CD4-positive, alpha-beta T cell treated with Interleukin-17A for 1 hour (primary cell): ENCODE data around the gene UBE4B.
"Not testable (repeated sequence)": the region's sequence is repeated elsewhere in the genome, so short reads cannot be mapped to it uniquely, and the experiment has no call there.

ENCODE experiments used
- DNase-seq: peaks from one replicate; pipeline ENCODE4 v3.0.0-alpha.2; 2020

Gene UBE4B

GRCh38 chr1:10179406-10180091, 146.8 kb downstream of the UBE4B start:
- DNase-seq, result no peak

GRCh38 chr1:10181154-10181553, 148.4 kb downstream of the UBE4B start:
- no peak for DNase-seq

GRCh38 chr1:10185759-10186158, 153.0 kb downstream of the UBE4B start:
- DNase-seq, result no peak

- DNase-seq, result no peak
Observed at GRCh38 chr1:10186331-10187025, 153.7 kb downstream of the UBE4B start.

GRCh38 chr1:10187026-10187334, 154.2 kb downstream of the UBE4B start:
- no peak for DNase-seq

- no peak for DNase-seq
Observed at GRCh38 chr1:10188133-10188650, 155.4 kb downstream of the UBE4B start.

GRCh38 chr1:10189659-10190058, 156.9 kb downstream of the UBE4B start:
- no peak for DNase-seq

- no peak for DNase-seq
Observed at GRCh38 chr1:10192263-10192662, 159.5 kb downstream of the UBE4B start.

GRCh38 chr1:10193288-10193687, 160.5 kb downstream of the UBE4B start:
- no peak for DNase-seq

- no peak for DNase-seq
Observed at GRCh38 chr1:10195570-10195969, 162.8 kb downstream of the UBE4B start.

GRCh38 chr1:10196976-10197375, 164.2 kb downstream of the UBE4B start:
- DNase-seq, result no peak

GRCh38 chr1:10200620-10201019, 167.9 kb downstream of the UBE4B start:
- no peak for DNase-seq

- no peak for DNase-seq
Observed at GRCh38 chr1:10204003-10204642, 171.4 kb downstream of the UBE4B start.

- DNase-seq, result not testable (repeated sequence)
Observed at GRCh38 chr1:10205206-10205605, 172.4 kb downstream of the UBE4B start.

GRCh38 chr1:10207810-10208209, 175.1 kb downstream of the UBE4B start:
- DNase-seq, result no peak

- no peak for DNase-seq
Observed at GRCh38 chr1:10208537-10208936, 175.8 kb downstream of the UBE4B start.

- no peak for DNase-seq
Observed at GRCh38 chr1:10209590-10209904, 176.8 kb downstream of the UBE4B start.

- DNase-seq, result peak; percentile 97
Observed at GRCh38 chr1:10209905-10210810, 177.4 kb downstream of the UBE4B start, which contains the start of gene KIF1B. Gene KIF1B (plus strand): TSS chr1:10210570. CDS start chr1:10232329, 21,759 bp downstream.

- DNase-seq, result no peak
Observed at GRCh38 chr1:10210841-10211804, 178.4 kb downstream of the UBE4B start.

GRCh38 chr1:10211805-10212410, 179.2 kb downstream of the UBE4B start:
- DNase-seq, result no peak

GRCh38 chr1:10212476-10212875, 179.7 kb downstream of the UBE4B start:
- DNase-seq, result no peak
